ENCODE results near the gene BBLN.
"Not testable (repeated sequence)": the region's sequence is repeated elsewhere in the genome, so short reads cannot be mapped to it uniquely, and the experiment has no call there.

BBLN gene

GRCh38 chr9:128180001-128180400 is 19.9 kb downstream of the BBLN start:
- DNase-seq (ENCODE audit: low read depth): no peak
- no peak for TF ChIP-seq CTCF (conservative IDR thresholded peaks at IDR 0.05; ENCODE audit: low read depth, low read length)
- no peak overlapping the region for H3K4me3 ChIP-seq (ENCODE audit: low read length)

- TF ChIP-seq CTCF (conservative IDR thresholded peaks at IDR 0.05; ENCODE audit: low read depth, low read length): no peak
- H3K4me3 ChIP-seq (ENCODE audit: low read length): no peak overlapping the region
- DNase-seq (ENCODE audit: low read depth): no peak
These were observed 20.4 kb downstream of the BBLN start for GRCh38 chr9:128180447-128180846.

- not testable (repeated sequence) for H3K4me3 ChIP-seq (ENCODE audit: low read length); DNase-seq (ENCODE audit: low read depth)
- peak; percentile 51 for TF ChIP-seq CTCF (conservative IDR thresholded peaks at IDR 0.05; ENCODE audit: low read depth, low read length)
These were observed 21.4 kb downstream of the BBLN start for GRCh38 chr9:128181480-128181879.

- DNase-seq (ENCODE audit: low read depth): no peak
- no peak overlapping the region for H3K4me3 ChIP-seq (ENCODE audit: low read length)
- no peak for TF ChIP-seq CTCF (conservative IDR thresholded peaks at IDR 0.05; ENCODE audit: low read depth, low read length)
These were observed 23.0 kb downstream of the BBLN start for GRCh38 chr9:128182893-128183588.

GRCh38 chr9:128185979-128186965 is 26.2 kb downstream of the BBLN start:
- DNase-seq (ENCODE audit: low read depth): no peak
- no peak for TF ChIP-seq CTCF (conservative IDR thresholded peaks at IDR 0.05; ENCODE audit: low read depth, low read length)
- no peak overlapping the region for H3K4me3 ChIP-seq (ENCODE audit: low read length)

GRCh38 chr9:128187361-128187760 is 27.3 kb downstream of the BBLN start:
- TF ChIP-seq CTCF (conservative IDR thresholded peaks at IDR 0.05; ENCODE audit: low read depth, low read length): no peak
- DNase-seq (ENCODE audit: low read depth): no peak
- H3K4me3 ChIP-seq (ENCODE audit: low read length): no peak overlapping the region
